CD4-positive, alpha-beta T cell treated with Interleukin-1 beta for 1 hour (primary cell): ENCODE data around the gene THSD8.

ENCODE experiments used
- DNase-seq, 2 donors: peaks; one replicate each; pipeline ENCODE4 v3.0.0-alpha.2; 2020 to 2022

THSD8 gene

DNA sequence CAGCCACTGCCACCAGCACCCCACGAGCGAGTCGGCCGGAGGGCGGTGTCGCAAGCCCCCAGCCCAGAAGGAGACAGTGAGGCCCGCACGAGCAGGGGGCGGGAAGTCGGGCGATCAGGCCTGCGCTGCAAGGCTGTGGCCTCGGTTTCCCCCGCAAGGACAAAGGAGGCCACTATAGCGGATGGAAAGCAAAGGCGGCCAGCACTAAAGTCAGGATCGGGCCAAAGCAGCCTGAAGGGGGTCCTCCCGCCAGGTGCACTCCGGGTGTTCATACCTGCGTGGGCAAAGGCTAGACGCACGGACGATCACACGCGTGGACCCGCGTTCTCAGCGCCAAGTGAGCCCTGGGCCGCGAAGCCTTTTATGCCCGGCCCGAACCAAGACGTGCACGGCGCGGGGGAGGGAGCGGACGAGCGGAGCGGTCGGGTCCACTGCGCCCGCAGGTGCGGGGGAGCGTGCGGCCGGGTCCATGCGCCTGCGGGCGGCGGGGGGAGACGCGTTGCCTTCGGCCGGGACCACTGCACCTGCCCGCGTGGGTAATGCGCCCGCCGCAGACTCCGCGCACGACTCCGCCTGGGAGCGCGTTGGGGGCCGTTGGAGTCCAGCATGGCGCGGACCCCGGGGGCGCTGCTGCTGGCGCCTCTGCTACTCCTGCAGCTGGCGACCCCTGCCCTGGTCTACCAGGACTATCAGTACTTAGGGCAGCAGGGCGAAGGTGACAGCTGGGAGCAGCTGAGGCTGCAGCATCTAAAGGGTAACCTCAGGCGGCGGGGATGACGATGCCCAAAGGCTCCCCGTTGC, at the start of gene THSD8, which contains the start of gene PRDX2:
TSS of gene THSD8 (plus strand) at position 604 of the 801 bp plus-strand sequence. CDS start at position 607, 3 bp downstream.
TSS of gene PRDX2 (minus strand) at position 335 of the 801 bp plus-strand sequence. CDS start 539 bp downstream, outside the sequence.
- peak; percentile 79 to 81 for DNase-seq

DNA sequence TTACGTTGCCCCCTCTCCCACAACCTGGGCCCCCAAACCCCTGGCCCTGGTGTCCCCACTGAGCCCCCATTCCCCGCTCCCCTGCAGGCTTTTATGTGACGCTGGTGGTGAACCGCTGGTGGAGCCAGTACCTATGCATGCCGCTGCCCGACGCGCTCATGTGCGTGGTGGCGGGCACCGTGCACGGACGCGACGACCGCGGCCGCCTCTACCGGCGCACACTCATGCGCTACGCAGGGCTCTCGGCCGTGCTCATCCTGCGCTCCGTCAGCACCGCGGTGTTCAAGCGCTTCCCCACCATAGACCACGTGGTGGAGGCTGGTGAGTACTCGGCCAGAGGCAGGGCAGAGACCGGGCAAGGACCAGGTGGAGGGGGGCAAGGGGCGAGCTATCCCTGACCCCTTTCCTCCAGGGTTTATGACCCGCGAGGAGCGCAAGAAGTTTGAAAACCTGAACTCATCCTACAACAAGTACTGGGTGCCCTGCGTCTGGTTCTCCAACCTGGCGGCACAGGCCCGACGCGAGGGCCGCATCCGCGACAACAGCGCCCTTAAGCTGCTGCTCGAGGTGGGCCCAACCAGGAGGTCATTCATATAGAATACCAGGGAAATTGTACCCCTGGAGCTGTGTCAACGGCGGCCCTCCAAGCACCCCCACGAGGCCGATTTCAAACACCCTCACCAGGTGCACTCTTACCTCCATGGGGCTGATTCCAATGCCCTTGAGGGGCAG, 47.2 kb upstream of the THSD8 start:
- no peak for DNase-seq

- DNase-seq: no peak
Observed at GRCh38 chr19:12756150-12756883, 45.6 kb upstream of the THSD8 start.

DNA sequence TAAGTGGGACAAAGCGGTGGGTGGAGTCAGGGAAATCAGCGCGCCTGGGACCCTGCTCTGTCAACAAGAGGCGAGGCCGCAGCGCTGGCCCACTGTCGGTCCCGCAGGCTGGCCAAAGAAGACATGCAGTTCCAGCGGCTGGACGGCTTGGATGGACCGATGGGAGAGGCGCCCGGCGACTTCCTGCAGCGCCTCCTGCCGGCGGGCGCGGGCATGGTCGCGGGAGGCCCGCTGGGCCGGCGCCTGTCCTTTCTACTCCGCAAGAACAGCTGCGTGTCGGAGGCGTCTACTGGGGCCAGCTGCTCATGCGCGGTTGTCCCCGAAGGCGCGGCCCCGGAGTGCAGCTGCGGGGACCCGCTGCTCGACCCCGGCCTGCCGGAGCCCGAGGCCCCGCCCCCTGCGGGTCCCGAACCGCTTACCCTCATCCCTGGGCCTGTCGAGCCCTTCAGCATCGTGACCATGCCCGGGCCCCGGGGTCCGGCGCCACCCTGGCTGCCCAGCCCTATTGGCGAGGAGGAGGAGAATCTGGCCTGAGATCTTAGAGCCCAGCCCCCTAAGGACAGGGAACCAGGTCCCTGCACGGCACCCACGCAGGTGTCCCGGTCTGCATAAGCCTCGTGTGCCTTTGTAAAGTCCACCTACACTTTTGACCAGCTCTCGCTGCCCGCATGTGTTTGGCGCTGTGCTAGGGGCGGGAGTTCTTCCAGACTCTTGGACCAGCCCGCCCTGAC, 44.2 kb upstream of the THSD8 start:
- peak; percentile 69 for DNase-seq

GRCh38 chr19:12759686-12760085, 42.2 kb upstream of the THSD8 start:
- DNase-seq: no peak

DNA sequence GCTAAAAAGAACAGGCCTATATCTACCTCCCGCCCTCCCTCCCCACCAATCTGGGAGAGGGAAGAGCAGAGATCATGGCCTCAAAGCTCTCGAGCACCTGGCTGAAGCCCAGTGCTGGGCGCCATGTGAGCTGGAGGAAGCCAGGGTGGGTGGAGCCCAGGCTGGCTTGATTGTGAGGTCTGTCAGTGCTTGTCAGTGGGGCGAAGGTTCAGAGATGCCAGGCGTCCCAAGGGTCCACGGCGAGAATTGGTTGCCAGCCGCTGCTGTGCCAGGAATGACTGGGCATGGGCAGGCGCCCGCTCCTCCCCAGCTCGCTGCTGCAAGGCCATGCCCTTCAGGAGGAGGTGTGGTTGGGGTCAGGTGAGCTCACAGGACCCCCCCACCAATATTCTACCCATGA, 38.8 kb upstream of the THSD8 start:
- DNase-seq: no peak

- DNase-seq: no peak
Observed at GRCh38 chr19:12764698-12765097, 37.2 kb upstream of the THSD8 start.

DNA sequence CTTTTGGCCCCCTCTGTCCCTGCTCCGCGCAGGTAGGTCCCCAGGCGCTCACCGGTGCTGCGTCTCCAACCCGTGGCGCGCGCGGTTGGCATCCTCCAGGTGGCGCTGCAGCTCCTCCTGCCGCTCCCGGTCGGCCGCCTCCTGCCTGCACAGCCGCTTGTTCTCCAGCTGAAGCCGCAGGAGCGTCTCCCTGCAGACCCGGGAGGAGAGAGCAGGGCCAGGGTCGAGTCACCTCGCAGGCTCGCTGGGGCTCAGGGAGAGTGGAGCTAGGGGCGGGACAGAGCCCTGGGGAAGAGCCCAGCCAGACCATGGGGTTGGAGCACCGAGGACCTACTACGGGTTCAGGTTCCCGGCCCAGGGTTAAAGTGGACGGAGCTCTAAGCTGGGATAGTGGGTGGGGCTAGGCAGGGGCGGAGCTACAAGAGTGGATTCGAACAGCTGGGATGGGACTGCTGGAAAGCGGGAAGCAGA, 35.8 kb upstream of the THSD8 start:
- peak; percentile 84 for DNase-seq

- no peak for DNase-seq
Observed at GRCh38 chr19:12767150-12767549, 34.7 kb upstream of the THSD8 start.

- no peak for DNase-seq
Observed at GRCh38 chr19:12767666-12768065, 34.2 kb upstream of the THSD8 start.

GRCh38 chr19:12769689-12770088, 32.2 kb upstream of the THSD8 start:
- peak; percentile 76 to 79 for DNase-seq

- DNase-seq: no peak
Observed at GRCh38 chr19:12770922-12771321, 30.9 kb upstream of the THSD8 start.

DNA sequence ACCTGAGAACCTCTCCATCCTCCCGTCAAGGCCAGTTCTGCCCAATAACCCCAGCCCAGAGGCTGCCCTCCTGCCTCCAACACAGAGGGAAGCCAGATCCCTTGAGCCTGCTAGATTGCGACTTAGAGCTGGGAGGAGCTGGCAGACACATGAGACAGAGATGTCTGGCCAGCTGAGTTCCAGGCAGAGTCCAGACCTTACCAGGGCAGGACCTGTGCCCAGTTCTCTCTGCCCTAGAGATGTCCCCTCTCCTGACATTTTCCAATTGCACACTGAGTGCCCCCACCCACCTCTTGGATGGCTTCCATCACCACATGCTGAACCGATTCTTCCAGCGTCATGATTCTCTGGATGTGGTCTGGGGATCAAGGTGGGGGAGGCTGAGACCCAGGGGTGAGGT, 29.5 kb upstream of the THSD8 start:
- DNase-seq: no peak

DNA sequence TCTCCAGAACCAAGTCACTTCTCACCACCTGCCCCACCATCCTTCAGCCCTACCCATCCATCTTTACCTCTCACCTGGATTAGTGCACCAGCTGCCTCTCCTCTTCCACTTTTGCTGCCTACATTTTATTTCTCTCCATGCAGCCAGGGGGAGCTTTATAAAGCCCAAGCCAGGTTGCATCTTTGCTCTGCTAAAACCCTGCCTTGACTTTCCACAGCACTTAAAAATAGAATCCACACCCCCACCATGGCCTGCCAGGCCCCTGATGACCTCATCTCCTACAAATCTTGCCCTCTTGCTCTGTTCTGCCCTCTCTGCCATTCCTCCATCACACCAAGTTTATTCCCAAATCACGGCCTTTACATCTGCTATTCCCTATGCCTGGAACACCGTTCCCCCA, 28.3 kb upstream of the THSD8 start:
- no peak for DNase-seq

- DNase-seq: peak; percentile 70 to 73
Observed at GRCh38 chr19:12774588-12775555, 27.0 kb upstream of the THSD8 start, which contains the start of gene HOOK2. Gene HOOK2 (minus strand): TSS chr19:12775552. CDS start chr19:12775449, 103 bp downstream.

GRCh38 chr19:12777217-12778016, 24.5 kb upstream of the THSD8 start:
- peak; percentile 82 to 85 for DNase-seq

GRCh38 chr19:12778017-12778904, 23.6 kb upstream of the THSD8 start:
- DNase-seq: peak; percentile 53 to 70

GRCh38 chr19:12778905-12779161, 23.0 kb upstream of the THSD8 start:
- DNase-seq: no peak
